CD4-positive, alpha-beta T cell treated with Interleukin-1 beta for 1 hour (primary cell): ENCODE measurements around the gene S100A16.
"Not testable (repeated sequence)": the region's sequence is repeated elsewhere in the genome, so short reads cannot be mapped to it uniquely, and the experiment has no call there.

Experiments
- DNase-seq, 2 donors: peaks; one replicate each; pipeline ENCODE4 v3.0.0-alpha.2; 2020 to 2022

The S100A16 gene

DNA sequence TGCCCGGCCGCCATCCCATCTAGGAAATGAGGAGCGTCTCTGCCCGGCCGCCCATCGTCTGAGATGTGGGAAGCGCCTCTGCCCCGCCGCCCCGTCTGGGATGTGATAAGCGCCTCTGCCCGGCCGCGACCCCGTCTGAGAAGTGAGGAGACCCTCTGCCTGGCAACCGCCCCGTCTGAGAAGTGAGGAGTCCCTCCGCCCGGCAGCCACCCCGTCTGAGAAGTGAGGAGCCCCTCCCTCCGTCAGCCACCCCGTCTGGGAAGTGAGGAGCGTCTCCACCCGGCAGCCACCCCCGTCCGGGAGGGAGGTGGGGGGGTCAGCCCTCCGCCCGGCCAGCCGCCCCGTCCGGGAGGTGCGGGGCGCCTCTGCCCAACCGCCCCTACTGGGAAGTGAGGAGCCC, 30.1 kb downstream of the S100A16 start:
- not testable (repeated sequence) for DNase-seq

DNA sequence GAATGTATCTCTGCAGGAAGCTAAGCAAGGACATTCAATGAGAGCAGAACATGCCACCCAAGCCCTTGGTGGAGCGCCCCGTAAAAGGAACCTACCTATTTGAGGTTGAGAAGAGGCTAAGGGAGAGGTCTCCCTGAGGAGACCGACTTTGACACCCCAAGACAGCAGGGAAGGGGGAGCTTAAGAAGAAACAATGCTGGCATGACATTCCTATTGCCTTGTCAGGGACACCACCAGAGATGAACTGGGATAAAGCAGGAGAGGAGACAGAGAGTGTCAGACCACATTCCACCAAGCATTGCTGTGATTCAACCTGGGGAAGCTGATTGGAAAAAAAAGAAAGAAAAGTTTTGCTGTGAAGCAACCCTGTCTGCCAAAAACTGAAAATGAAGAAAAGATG, 34.0 kb downstream of the S100A16 start:
- no peak for DNase-seq

DNA sequence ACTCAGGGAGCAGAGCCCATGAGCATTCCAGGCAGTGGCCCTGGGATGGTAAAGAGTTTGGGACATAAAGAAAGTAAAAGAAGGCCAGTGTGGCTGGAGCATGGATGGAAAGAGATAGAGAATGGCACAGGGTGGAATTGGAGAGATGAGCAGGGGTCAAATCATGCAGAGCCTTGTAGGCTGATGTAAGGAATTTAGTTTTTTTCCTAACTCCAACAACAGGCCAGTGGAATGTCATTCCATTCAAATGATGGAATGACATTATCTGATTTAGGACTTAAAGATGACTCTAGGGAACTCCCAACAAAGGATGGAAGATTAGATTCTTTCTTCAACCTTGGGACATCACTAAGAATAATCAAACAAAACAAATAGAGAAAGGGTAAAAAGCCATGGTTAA, 34.4 kb downstream of the S100A16 start:
- no peak for DNase-seq

DNA sequence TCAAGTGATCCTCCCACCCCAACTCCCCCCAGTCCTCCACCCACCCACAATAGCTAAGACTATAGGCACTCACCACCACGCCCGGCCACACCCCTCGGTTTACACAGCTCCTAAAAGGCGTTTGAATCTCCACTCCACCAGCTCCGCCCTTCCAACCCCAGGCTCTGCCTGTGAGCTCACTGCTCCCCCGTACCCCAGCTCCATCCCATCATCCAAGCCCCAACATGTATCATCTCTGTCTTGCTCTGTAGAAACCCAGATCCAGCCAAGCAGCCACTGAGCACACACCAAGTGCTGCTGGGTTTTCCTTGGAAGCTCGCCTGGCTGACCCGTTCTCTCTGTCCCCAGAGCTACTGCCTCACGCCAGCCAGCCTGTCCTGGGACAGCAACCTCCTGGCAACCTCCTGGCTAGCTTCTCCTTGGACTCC, 35.3 kb downstream of the S100A16 start:
- DNase-seq = no peak

DNA sequence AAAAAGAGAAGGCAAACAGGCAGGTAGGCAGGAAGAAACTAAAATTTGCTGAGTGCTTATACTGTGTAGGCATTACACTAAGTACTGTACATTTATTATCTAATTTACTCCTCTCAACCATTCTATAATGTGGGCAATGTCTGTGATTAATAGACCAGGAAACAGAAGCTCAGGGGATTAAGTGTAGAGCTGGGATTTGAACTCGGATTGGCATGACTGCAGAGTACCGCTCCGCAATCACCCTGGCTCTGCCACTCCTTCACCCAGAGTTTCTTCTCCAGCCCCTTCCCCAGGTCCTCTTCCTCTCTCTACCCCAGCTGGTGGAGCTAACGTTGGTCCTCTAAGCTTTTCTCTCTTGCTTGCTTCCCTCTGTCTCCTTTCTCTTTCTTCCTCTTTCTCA, 35.8 kb downstream of the S100A16 start:
- DNase-seq = no peak

DNA sequence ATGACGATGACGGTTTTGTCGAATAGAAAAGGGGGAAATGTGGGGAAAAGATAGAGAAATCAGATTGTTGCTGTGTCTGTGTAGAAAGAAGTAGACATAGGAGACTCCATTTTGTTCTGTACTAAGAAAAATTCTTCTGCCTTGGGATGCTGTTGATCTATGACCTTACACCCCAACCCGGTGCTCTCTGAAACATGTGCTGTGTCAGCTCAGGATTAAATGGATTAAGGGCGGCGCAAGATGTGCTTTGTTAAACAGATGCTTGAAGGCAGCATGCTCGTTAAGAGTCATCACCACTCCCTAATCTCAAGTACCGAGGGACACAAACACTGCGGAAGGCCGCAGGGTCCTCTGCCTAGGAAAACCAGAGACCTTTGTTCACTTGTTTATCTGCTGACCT, 37.4 kb downstream of the S100A16 start:
- not testable (repeated sequence) for DNase-seq

DNA sequence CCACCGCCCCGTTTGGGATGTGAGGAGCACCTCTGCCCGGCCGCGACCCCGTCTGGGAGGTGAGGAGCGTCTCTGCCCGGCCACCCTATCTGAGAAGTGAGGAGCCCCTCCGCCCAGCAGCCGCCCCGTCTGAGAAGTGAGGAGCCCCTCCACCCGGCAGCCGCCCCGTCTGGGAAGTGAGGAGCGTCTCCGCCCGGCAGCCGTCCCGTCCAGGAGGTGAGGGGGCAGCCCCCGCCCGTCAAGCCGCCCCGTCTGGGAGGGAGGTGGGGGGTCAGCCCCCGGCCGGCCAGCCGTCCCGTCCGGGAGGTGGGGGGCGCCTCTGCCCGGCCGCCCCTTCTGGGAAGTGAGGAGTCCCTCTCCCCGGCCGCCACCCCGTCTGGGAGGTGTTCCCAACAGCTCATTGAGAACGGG, 37.9 kb downstream of the S100A16 start:
- not testable (repeated sequence) for DNase-seq

DNA sequence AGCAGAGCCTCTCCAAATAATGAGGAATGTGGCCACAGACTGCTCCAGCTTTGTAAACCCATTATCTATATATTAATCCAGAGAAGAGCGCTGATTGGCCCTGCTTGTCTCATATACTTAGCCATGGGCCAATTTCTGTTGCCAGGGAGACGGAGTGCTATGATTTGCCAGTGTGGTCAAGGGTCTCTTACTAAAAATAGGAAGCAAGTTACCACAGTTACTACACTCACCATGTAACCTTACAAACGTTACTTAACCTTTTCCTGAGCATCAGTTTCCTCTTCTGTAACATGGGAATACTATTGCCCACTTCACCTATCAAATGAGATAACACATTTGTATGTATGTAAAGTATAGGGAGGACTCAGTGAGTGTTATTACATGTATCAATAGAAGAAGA, 39.6 kb downstream of the S100A16 start:
- DNase-seq = no peak

DNA sequence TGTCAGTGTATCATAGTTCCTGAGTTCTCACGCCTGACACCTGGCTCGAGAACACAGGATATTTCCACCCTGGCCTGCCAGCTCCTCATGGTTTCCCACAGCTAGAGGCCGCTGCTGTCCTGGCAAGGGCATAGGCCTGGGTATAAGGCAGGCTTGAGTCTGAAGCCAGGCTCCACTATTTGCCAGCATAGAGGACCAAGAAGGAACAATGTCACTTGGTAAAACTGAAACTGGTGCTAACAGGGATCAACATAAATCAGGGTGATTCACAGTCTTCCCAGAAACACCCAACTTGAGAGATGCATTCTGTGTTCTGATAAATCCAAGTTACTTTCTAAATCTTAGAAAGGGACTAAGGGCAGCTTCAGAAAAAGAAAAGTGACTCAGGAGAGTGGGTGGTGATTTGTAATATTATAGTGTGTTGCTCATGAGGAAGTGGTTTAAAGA, 40.3 kb downstream of the S100A16 start:
- DNase-seq = peak; percentile 52 to 69

DNA sequence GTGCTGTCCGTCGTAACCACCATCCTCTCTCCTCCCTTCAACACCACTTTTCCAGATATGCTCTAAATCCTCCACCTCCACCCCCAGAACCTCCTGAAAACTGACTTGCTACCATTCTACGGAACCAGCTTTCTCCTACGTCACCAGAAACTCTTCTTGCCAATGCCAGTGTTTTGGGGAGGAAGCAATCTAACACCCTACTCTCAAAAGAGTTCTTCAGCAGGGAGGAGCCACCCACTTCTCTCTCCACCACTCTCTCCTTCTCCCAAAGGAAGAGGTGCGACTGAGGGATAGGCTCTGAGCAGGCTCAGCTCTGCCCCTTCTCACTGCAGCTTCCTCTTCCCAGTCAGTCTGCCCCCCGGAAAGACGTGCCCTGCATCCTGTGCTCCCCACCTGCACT, 41.2 kb downstream of the S100A16 start:
- no peak for DNase-seq

DNA sequence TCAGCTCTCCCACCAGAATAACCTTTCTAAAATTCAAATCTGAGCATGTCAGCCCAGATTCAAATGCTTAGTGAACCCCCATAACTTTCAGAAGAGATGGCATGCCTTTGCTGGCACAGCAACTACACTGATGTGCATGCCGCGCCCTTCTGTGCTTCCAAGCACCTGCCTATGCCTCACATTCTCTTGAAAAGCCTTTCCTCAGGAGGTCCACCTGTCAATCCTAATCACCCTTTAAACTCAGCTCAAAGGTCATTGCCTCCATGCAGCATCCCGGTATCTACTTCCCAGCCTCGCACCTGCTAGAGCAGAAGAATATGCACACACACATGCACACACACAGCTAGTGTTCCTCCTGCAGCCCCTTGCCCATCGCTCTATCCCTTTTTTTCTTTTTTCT, 42.1 kb downstream of the S100A16 start:
- no peak for DNase-seq

DNA sequence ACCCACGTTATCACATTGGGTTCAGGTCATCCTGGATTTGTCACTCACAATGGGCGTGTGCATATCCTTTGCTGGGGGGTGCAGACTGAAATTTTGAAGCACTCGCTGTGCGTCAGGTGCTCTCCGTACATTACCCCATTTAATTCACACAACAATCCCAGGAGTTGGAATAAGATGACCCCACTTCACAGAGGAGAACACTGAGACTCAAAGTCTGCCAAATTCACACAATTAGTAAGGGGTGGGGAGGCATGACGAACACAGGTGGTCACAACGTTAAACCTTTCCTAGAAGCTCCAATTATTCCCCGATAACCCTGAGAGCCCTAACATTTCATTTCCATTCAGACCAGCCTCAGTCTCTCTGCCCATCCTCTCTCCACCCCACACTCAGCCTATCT, 43.5 kb downstream of the S100A16 start:
- DNase-seq = no peak

DNA sequence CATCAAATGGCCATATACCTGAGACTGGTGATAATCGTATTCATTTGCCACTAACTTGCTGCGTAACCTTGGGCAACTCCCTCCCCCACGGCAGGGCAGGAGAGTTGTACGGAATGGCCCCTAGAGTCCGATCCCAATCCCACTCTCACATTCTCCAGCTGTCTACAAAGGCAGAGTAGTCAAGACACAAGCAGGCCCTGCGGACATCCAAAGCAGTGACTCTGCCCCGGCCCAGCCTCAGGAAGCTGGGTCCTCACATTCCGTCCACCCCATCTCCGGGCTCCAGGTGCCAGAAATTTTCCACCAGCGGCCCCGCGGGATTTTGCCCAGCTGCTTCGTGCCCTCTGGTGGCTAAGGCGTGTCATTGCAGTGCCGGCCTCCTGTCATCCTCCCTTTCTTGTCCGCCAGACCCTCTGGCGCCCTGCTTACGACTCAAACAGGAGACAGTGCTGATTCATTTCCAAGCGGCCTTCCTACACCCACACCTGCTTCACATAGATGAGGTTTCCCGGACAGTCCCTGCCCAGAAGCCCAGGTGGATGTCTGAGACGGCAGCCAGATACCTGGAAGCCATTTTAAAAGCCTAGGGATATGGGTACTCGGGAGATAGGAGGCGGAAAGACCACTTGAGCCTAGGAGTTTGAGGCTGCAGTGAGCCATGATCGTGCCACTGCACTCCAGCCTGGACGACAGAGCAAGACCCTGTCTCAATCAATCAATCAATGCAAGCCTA, 44.4 kb downstream of the S100A16 start:
- DNase-seq = peak; percentile 77 to 82

DNA sequence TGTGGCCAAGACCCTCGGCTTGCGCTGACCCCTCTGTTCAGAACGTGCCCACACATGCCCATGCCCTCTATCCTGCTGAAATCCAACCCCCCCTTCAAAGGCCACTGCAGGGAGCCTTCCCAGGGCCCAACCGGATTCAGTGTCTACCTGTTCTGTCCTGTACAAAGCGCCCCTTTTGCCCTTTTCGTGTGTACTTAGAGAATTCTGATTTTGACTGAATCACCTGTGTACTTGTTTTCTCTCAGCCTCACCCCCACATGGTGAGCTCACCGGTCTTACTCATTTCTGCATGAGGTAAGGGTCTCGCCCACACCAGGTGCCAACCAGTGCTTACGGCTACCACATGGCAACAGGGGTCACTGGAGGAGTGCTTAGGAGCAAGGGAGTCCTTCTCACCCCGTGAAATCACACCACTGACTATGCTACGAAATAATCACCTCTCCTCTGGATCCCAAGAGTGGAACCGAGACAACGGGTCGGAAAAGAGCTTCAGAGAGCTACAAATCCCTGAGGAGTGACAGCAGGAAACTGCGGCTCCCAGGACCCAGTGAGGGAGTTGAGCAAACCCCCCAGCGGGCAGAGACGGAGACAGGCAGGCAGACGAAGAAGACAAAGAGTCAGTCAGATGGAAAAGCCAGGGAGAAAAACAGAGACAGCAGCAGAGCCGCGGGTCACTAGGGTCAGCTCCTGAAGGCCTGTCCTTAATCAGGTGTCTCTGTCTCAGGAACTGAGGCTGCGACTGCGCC, 45.1 kb downstream of the S100A16 start:
- DNase-seq = no peak

DNA sequence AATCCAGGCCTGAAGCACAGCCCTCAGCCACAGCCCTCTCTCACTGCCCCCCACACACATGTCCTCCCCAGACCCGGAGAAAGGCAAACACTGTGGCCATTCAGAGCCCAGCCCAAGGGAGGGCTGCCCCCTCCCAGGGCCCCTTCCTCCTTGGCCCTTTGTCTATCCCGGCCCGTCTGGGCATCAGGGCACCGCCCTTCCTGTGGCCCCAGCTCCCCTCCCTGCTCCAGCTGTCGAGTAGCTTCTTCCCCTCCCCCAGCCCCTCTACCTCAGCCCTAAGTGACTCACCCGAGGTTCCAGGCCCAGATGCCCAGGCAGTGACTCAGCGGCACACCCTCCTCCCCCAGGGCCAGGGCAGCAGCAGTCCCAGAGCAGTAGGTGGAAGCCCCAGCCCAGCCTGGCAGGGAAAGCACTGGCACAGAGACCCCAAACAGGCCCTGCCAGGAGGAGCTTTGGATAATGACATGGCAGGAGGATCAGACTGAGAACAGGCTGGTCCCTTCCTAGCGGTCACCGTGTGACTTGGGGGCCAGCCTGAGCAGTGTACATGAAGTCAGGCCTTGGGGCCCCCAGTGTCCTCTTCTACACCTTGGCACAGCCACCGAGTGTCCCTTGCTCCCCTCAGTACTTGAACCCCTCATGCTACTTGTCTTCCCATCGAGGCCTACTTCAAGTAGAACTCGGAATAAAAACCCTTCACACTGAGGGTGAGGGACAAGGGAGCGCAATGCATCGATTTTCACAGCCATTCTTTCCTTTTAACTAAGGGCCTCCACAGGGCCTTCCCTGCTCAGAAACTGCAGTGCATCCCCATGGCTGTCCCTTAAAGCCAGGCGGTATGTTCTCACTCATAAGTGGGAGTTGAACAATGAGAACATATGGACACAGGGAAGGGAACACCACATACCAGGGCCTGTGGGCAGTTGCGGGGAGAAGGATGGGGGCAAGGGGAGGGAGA, 46.2 kb downstream of the S100A16 start:
- DNase-seq = peak; percentile 78 to 90

DNA sequence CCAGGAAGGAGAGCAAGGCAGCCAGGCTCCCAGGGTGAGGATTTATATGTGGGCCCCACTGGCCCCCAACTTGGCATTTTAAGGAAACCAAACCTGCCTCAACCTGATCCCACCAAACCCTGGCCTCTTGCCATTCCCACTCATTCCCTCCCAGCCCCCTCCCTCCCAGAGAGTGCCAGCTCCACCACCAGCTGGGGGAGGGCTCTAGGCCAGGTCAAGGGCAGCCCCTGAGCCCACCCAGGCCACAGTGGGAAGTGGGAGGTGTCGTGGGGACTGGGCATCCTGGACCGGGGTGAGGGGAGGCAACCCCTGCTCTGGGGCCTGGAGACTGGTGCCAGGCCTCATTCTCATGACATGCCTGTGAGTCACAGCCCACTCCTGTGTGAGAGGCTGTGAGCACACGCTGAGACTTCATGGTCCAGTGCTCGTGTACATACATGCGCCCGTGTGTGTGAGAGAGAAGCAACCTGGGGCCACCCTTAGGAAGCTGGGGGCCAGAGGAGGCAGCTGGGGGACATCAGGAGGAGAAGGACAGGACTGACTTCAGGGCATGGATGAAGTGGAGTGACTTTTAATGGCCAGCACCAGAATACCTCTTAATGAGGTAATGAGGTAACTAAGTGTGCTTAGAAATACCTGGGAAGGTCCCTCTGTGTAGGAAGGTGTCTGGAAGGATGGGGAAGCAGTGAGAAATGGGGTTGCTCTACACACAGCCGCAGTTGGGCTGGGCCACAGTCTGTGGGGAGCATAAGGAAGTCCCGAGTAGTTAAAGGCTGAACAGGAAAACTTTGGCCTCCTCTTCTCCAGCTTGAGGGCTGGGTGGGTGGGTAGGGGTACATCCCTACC, 47.2 kb downstream of the S100A16 start, which contains the start of gene S100A2:
Gene S100A2 (minus strand): TSS at position 316 of the 846 bp plus-strand sequence. CDS start 1,967 bp downstream, outside the sequence.
- peak; percentile 11 to 73 for DNase-seq

DNA sequence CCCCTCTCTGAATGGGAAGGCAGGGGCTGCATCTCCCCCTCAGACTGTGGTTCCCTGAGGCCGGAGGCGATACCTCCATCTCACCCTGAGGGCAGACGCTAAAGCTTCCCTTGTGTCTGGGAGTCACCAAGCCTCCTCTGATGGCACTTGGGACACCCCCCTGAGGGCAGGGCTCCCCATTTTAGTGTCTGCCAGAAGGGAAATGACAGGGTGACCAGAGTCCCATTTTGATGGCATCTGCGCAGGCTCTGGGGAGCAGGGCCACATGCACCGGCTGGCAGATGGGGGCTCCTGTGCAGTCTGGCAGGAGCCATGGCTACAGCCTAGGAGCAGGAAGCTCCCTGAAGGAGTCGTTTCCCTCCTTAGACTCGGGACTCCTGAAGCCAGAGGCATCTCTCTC, 48.9 kb downstream of the S100A16 start:
- DNase-seq = no peak

DNA sequence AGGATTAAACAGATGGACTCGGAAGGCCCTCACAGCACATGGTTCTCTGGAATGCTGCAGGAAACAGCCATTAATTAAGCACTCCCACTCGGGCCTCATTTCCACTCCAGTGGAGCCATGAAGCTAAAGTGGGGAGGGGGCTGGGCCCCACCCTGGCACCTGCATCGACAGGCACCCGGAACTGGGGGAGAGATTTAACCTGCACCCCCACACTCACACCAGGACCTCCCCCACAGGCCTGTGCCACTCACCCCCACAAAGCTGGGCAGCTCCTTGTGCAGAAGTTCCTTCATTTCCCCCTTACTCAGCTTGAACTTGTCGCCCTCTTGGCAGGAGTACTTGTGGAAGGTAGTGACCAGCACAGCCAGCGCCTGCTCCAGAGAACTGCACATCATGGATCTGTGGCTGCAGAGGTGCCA, 49.4 kb downstream of the S100A16 start:
- no peak for DNase-seq

DNA sequence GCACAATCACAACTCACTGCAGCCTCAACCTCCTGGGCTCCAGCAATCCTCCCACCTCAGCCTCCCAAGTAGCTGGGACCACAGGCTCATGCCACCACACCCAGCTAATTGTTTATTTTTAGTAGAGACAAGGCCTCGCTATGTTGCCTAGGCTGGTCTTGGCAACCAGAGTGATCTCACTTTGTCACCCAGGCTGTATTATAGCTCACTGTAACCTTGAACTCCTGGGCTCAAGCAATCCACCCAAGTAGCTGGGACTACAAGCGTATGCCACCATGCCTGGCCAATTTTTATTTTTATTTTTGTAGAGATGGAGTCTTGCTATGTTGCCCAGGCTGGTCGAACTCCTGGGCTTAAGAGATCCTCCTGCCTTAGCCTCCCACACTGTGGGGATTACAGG, 50.9 kb downstream of the S100A16 start:
- not testable (repeated sequence) for DNase-seq

DNA sequence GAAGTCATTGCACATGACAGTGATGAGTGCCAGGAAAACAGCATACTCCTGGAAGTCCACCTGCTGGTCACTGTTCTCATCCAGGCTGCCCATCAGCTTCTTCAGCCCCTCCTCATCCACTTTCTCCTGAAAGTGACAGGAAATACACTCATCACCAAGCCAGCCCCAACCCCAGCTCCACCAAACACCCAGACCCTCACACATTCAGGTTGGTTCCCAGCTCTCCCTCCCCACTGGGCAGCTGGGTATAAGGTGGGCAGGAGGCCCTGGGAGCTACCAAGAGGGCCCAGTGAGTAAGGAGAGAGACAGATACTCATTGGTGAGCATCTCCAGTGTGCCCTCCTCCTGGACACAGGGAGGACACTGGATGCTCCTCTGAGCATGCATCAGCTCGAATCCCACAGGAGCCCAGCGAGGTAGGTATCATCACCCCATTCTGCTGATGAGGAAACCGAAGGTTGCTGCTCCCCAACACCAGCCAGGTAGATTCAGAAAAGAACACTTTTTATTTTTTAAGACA, 51.4 kb downstream of the S100A16 start:
- no peak for DNase-seq

DNA sequence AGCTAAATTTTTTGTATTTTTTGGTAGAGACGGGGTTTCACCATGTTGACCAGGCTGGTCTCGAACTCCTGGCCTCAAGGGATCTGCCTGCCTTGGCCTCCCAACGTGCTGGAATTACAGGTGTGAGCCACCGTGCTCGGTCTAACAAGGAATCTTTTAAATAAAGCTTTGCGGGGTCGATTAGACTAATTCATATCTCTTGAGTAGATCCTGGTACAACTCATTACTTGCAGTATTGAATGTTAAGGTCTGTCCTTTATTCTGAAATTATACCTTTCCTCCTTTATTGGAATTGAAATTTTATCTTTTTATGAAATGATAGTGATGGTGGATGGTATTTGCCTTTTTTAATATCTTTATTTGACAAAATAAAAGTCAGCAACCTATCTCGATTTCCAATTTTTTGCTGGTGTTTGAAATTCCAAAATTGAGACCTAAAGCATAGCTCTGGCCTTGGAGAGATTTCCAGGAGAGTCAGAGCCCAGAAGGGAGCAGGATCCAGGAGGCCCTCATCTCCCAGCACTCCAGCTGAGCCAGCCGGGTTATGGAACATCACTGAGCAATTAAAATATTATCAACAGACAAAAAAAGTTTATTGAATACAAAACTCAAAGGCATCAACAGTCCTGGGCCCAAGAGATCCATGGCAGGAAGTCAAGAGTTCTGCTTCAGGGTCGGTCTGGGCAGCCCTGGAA, 52.0 kb downstream of the S100A16 start:
- no peak for DNase-seq
